GM04503 (cell line): ENCODE results near the gene TIFAB.

Source experiments
- DNase-seq: peaks from one replicate; pipeline ENCODE4 v3.0.0-alpha.2; 2012; ENCODE audit warnings: low read depth

The TIFAB gene

DNA sequence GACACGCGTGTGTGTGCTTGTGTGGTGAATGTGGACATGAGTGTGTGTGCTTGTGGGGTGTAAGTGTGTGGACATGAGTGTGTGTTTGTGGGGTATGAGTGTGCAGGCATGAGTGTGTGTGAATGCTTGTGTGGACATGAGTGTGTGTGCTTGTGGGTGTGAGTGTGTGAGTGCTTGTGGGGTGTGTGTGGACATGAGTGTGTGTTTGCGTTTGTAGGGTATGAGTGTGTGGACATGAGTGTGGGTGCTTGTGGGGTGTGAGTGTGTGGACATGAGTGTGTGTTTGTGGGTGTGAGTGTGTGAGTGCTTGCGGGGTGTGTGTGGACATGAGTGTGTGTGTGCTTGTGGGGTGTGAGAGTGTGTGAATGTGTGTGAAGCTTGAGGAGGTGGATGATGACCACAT lies 29.8 kb upstream of the TIFAB start:
- no peak for DNase-seq

DNA sequence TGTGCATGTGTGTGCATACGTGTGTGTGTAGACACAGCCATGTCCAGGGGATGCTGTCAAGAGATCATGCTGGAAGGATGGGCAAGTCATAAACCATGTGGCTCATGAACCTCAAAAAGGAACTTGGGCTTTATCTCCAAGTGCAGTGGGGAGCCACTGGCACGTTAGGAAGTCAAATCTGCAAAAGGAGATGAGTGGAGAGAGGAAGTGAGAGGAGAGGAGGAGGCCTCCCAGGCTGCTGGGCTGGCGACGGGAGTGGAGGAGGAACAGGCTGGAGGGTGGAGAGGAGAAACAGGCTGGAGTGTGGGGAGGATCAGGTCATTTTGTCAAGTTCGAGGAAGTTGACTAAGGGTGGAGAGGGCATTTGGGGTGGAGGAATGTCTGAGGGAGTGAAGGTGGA lies 29.2 kb upstream of the TIFAB start:
- no peak for DNase-seq

DNA sequence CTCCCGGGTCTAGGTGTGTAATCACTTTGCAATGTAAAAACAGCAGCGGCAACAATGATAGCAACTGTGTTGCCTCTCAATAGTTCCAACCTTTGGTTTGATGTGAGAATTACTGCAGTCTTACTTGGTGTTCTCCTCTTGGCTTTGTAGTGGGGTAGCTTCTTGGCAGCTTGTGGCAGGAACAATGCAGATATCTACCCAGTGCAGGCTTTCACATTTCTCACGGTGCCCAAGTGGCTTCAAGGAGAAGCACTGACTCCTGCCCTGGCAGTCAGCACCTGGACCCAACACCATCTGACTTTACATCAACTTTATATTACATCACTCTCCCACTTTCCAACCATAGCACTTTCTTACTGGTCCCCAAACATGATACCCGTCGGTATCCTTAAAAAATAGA lies 28.4 kb upstream of the TIFAB start:
- no peak for DNase-seq

DNA sequence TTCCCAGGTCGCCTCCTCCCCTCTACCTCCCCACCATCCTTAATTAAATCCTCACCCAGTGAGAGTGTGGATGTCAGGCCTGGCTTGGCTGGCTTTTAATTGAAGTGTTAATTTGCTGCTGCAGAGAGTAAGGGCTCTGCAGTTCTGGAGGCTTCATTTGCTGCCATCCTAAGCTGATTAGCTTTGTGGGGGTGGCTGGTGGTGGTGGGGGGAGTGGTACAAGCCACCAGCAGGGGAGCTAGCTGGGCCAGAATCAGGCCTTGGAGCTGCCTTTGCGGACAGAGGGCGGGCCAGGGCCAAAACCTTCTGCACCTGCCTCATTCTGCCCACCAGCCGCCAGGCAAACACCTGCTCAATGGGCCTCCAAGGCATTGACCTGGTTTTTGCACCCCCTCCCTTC lies 26.8 kb upstream of the TIFAB start:
- DNase-seq: no peak

DNA sequence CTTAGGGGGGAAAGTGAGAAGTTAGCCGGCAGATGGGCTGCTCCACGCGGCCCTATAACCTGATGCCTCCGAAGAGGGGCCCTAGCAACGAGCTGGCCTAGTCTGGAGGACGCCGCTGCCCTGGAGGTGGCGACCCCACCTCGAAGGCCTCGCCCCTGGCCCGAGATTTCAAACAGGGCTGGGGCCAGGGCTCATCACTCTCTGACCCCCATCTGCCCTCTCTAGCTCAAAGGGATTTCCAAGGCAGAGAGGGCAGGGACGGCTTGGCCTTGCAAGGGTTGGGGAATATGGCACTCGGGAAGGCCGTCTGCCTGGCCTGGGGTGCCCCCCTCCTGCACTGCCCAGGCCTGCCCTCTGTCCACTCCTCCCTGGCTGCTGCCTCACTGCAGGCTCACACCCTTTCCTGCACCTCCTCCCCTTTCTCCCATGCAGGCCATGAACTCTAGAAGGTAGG lies 25.5 kb upstream of the TIFAB start:
- no peak for DNase-seq

- no peak for DNase-seq
These were observed 24.7 kb upstream of the TIFAB start for GRCh38 chr5:135476615-135477581.

DNA sequence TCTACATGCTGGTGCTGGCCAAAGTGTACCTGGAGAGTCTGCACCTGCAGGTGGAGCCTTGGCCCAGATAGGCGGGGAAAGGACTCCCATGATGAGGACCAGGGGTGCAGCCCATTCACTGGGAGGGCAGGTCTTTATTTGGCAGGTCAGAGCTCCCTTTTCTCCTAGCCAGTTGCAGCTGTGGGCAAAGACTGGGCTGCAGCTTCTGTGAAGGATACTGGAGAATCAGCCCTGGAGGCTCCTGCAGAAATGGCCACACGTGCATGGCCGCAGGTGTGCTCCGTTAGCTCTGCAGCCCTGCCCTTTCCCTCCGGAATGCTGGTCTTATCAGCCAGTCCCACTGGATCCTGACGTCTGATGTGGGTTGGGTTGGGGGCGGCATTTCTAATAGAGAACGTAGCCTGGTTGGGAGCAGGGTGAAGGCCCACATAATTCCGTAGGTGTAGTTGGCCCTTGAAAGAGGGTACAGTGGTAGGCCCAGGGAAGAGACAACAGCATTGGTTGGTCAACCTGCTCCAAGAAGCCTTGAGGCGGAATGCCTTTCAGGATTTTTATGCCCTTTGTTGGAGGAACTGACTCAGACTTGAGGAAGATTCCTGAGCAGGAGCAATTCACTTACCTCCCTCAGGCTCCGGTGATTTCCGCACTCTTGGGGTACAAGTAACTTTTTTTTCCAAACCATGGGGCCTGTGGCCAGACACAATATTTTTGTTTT lies 22.0 kb upstream of the TIFAB start:
- DNase-seq: no peak

- DNase-seq: no peak
These were observed 20.0 kb upstream of the TIFAB start for GRCh38 chr5:135472141-135472540.

DNA sequence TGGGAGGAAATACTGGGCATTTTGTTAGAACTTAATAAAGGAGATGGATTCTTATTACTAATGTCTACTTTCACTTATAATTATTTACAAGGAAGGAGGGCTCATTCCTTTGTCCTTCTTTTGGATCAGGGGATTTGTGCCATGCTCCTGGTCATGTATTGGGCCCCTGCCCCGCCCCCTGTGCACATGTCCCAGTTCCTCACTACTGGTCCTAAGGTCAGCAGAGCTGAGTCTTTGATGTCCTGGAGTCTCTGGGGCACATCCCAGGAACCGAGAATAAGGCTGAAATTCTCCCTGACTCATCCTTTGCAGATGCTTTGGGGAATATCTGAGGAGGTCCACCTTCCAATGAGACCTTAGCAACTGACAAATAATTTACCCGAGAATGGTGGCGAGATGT lies 19.6 kb upstream of the TIFAB start:
- no peak for DNase-seq

- DNase-seq: no peak
These were observed 17.8 kb upstream of the TIFAB start for GRCh38 chr5:135469911-135470310.

- no peak for DNase-seq
These were observed 16.4 kb upstream of the TIFAB start for GRCh38 chr5:135468541-135468940.

DNA sequence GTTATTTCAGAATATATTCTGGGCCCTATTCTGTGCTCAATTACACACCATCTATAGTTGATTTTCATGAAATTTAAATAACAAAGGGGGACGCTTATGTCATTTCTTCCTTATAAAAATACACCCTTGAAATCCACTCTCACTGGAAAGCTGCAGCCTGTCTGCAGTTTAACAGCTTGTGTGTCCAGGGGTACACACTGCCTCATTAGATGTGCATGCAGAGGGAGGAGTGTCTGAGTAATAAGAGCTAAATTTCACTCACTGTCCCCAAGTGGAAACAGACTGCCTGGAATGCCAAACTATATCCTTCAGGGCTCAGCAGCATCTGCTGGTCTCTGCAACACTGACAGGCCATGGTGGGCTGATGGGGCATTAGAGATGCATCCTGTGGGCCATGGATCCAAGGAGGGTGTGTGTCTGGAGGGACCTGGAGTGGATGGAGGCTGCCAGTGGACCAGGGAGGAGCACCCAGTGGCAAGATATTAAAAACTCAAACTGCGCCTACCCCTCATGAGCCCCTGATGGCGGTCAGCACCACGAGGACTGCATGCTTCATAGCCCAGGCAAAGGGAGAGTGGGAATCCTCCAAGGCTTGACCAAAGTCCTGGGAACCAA lies 15.8 kb upstream of the TIFAB start:
- no peak for DNase-seq

- no peak for DNase-seq
These were observed 15.0 kb upstream of the TIFAB start for GRCh38 chr5:135467051-135467625.

- no peak for DNase-seq
These were observed 14.3 kb upstream of the TIFAB start for GRCh38 chr5:135466178-135467050.

GRCh38 chr5:135465391-135466122 lies 13.4 kb upstream of the TIFAB start:
- DNase-seq: no peak

GRCh38 chr5:135462304-135462703 lies 10.2 kb upstream of the TIFAB start:
- DNase-seq: no peak

DNA sequence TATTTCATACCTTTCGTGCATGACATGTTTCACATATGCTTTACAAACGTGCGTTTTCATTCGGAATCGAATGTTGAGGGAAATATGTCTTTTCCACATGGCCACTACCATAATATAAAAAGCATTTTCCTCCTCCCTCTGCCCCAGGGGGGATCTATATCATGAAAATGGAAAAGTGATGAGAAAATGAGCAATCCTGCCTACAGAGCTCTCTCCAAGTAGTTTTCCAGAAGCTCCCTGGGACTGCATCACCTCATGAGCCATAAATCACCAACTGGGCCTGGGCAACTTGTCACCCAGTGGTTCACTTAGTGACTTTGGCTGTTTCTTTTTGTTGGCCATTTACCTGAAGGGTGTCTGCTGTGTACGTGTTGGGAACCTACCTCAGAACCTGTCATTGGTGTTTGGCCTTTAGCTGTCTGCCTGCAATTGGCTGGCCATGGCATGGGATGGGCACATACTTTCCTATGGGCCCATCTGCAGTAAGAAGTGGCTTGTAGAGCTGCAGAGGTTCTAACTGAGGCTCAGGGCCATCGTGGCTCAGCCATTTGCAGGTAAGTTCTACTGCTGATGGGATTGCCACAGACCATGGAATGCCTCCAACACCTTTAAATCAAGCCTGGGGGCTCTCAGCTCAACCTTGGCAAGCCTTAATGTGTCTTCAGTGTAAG lies 9.5 kb upstream of the TIFAB start:
- DNase-seq: no peak

- no peak for DNase-seq
These were observed 8.3 kb upstream of the TIFAB start for GRCh38 chr5:135460246-135461033.

DNA sequence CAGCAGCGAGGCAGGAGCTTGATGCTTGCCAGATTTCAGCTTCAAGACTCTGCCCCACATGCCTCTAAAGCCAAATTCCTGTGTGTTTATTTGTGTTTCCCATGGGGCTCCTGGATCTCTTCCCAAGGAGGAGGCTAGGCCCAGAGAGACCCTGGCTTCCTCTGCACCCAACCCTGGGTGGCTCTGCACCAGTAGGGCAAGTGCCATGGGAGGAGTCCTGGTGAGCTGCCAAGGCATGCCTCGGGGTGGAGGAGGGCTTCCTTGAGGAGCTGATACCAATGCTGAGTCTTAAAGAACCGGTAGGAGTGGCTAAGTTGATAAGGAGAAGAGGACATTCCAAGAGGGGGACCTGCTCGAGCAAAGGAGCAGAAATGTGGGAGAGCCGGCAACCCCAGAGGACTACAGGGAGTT lies 6.8 kb upstream of the TIFAB start:
- DNase-seq: no peak
